Spleen (tissue), 7 donors: Measurements from ENCODE around the gene BCL2L11.

Experiments
- POLR2A ChIP-seq, 3 donors: fragments of 450-650 bp; IDR thresholded peaks; one replicate each; pipeline ENCODE4 v1.5.1; 2017; ENCODE audit warnings: antibody characterized with exemption in 3 of 3, mild to moderate bottlenecking in 1 of 3
- POLR2AphosphoS5 ChIP-seq, 3 donors: sonication (generic); formaldehyde crosslinking; IDR thresholded peaks; one replicate each; pipeline ENCODE4 v1.5.1; 2017; ENCODE audit warnings: antibody characterized with exemption in 3 of 3
- TF ChIP-seq, protein P1 (sequence below), 11 experiments: fragments of 200-600 bp in 7 of 11; fragments of 450-650 bp in 4 of 11; sonication (generic) in 4 of 11; IDR thresholded peaks in 8 of 11; conservative IDR thresholded peaks in 3 of 11; 1 replicate in 7 of 11; 2 replicates in 4 of 11; pipeline versions ENCODE4 v1.4.0 to v1.8.0; 2016 to 2021; ENCODE audit warnings: antibody characterized with exemption in 11 of 11, inconsistent platforms in 4 of 11, mild to moderate bottlenecking in 1 of 11
- donor health status: DM: no; HTN: no; CAD: no; lungs with moderate emphysema.
- donor health status: DM: no; HTN: no; CAD: no.
- donor health status: DM: no; HTN: no; CAD: no.

DNA sequence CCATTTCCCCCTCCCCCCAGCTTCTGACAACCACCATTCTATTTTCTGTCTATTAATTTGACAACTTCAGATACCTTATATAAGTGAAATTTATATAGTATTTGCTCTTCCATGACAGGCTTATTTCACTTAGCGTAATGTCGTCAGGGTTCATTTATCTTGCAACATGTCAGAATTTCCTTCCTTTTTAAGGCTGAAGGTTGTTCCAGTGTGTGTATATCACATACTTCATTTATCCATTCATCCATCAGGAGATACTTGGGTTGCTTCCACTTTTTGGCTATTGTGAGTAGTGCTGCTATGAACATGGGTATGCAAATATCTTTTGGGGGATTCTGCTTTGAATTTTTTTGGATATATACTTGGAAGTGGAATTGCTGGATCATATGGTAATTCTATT, 7.4 kb downstream of the BCL2L11 start:
- TF ChIP-seq, protein P1, sequence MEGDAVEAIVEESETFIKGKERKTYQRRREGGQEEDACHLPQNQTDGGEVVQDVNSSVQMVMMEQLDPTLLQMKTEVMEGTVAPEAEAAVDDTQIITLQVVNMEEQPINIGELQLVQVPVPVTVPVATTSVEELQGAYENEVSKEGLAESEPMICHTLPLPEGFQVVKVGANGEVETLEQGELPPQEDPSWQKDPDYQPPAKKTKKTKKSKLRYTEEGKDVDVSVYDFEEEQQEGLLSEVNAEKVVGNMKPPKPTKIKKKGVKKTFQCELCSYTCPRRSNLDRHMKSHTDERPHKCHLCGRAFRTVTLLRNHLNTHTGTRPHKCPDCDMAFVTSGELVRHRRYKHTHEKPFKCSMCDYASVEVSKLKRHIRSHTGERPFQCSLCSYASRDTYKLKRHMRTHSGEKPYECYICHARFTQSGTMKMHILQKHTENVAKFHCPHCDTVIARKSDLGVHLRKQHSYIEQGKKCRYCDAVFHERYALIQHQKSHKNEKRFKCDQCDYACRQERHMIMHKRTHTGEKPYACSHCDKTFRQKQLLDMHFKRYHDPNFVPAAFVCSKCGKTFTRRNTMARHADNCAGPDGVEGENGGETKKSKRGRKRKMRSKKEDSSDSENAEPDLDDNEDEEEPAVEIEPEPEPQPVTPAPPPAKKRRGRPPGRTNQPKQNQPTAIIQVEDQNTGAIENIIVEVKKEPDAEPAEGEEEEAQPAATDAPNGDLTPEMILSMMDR (IDR thresholded peaks at IDR 0.05 in 8 of 11, conservative IDR thresholded peaks at IDR 0.05 in 3 of 11): no peak
- TF ChIP-seq POLR2AphosphoS5 (IDR thresholded peaks at IDR 0.05) (no peak), POLR2A (IDR thresholded peaks at IDR 0.05) (no peak)
